Vagina (tissue), 2 donors: Measurements from ENCODE around the gene MADD.

Experiments used
- CTCF ChIP-seq, 3 experiments: fragments of 450-650 bp in 2 of 3; fragments of 200-600 bp in 1 of 3; sonication (generic) in 1 of 3; IDR thresholded peaks; one replicate each; pipeline ENCODE4 v1.5.1; 2017 to 2019; ENCODE audit warnings: antibody characterized with exemption in 3 of 3, mild to moderate bottlenecking in 2 of 3, moderate library complexity in 2 of 3
- POLR2A ChIP-seq, 2 donors: fragments of 450-650 bp; IDR thresholded peaks; one replicate each; pipeline ENCODE4 v1.6.1; 2017; ENCODE audit warnings: antibody characterized with exemption in 2 of 2, mild to moderate bottlenecking in 2 of 2, moderate library complexity in 2 of 2
- POLR2AphosphoS5 ChIP-seq, 2 donors: sonication (generic); formaldehyde crosslinking; IDR thresholded peaks; one replicate each; pipeline ENCODE4 v1.9.0; 2017; ENCODE audit warnings: antibody characterized with exemption in 2 of 2, mild to moderate bottlenecking in 2 of 2, low read depth in 1 of 2; ENCODE audit not compliant: insufficient read depth in 1 of 2

GRCh38 chr11:47349521-47350095, 79.7 kb downstream of the MADD start:
- no peak for TF ChIP-seq CTCF (IDR thresholded peaks at IDR 0.05)
- no peak for TF ChIP-seq POLR2AphosphoS5 (IDR thresholded peaks at IDR 0.05; ENCODE audit: insufficient read depth in 1 of 2, low read depth in 1 of 2)
- no peak for TF ChIP-seq POLR2A (IDR thresholded peaks at IDR 0.05)
